ENCODE results near the gene HHIPL1. TPM values are rescaled to one million over a fixed set of nuclear protein-coding genes. Genes with fewer than 3 reads are reported as not detected.

The HHIPL1 gene
- polyA plus RNA-seq, 1 donor: 1.8 TPM

Other genes with a start within 250 kb of the HHIPL1 start
- gene SETD3, start 164.3 kb upstream of the HHIPL1 start, polyA plus RNA-seq (ENCODE audit: insufficient read length): 75.6 TPM
- 29.1 TPM for gene CCNK, start 163.7 kb upstream of the HHIPL1 start, polyA plus RNA-seq (ENCODE audit: insufficient read length)
- gene CCDC85C, start 40.9 kb upstream of the HHIPL1 start, polyA plus RNA-seq (ENCODE audit: insufficient read length): 3.9 TPM
- gene CYP46A1, start 39.2 kb downstream of the HHIPL1 start, polyA plus RNA-seq (ENCODE audit: insufficient read length): 4.7 TPM
- 39.5 TPM for gene EML1, start 148.3 kb downstream of the HHIPL1 start, polyA plus RNA-seq (ENCODE audit: insufficient read length)

Data from forelimb muscle (tissue), 1 donor.